Kidney (tissue), 14 donors: ENCODE data around the gene RNH1. TPM values are rescaled to one million over a fixed set of nuclear protein-coding genes. Genes with fewer than 3 reads are reported as not detected.

Source experiments
- DNase-seq, 5 donors: peaks; one replicate each; pipeline ENCODE4 v3.0.0-alpha.2; 2013 to 2020
- FAIRE-seq: peaks from 2 replicates; lab custom pipeline; 2012; peaks lifted over from hg19 to GRCh38; lab: Jason Lieb, UNC
- H3K27ac ChIP-seq, 2 donors: one replicate each; pipeline ENCODE4 v1.7.0; 2013; ENCODE audit warnings: low read depth in 2 of 2, low read length in 2 of 2, inconsistent platforms in 1 of 2
- H3K27me3 ChIP-seq: one replicate; pipeline ENCODE4 v1.7.1; 2013; ENCODE audit warnings: low read length, inconsistent platforms; ENCODE audit not compliant: control insufficient read depth, insufficient read depth
- H3K36me3 ChIP-seq, 3 donors: one replicate each; pipeline versions ENCODE4 v1.7.0 to v1.7.1; 2013; ENCODE audit warnings: low read length in 3 of 3, control low read depth in 1 of 3, inconsistent platforms in 1 of 3; ENCODE audit not compliant: insufficient read depth in 3 of 3, control insufficient read depth in 2 of 3
- H3K4me1 ChIP-seq, 3 donors: one replicate each; pipeline versions ENCODE4 v1.7.0 to v1.7.1; 2013; ENCODE audit warnings: low read length in 3 of 3, inconsistent platforms in 1 of 3, low read depth in 1 of 3; ENCODE audit not compliant: control insufficient read depth in 2 of 3, insufficient read depth in 2 of 3
- H3K4me3 ChIP-seq, 3 donors: one replicate each; pipeline versions ENCODE4 v1.7.0 to v1.8.1; 2013; ENCODE audit warnings: low read length in 3 of 3, control low read depth in 1 of 3, inconsistent platforms in 1 of 3
- H3K9ac ChIP-seq, 3 donors: one replicate each; pipeline versions ENCODE4 v1.7.0 to v1.7.1; 2013; ENCODE audit warnings: low read length in 3 of 3, control low read depth in 1 of 3, inconsistent platforms in 1 of 3
- H3K9me3 ChIP-seq, 3 donors: one replicate each; pipeline versions ENCODE4 v1.7.0 to v1.7.1; 2013; ENCODE audit warnings: low read length in 3 of 3, control low read depth in 1 of 3, inconsistent platforms in 1 of 3; ENCODE audit not compliant: control insufficient read depth in 2 of 3, insufficient read depth in 1 of 3
- intact Hi-C: fragments of 100-400 bp; cut with DNase I; formaldehyde crosslinking; loops from one replicate; pipeline ENCODE4 v1.11.1; 2022
- polyA plus RNA-seq: library from polyadenylated mRNA; stranded (reverse); fragments of 350-450 nt; fragmentation: Illumina TruSeq; extraction: RNeasy Lipid Tissue Mini Kit (QIAGEN cat#74804); gene quantifications from one replicate; pipeline ENCODE4 v1.2.3, GENCODE V29; 2014; ENCODE audit warnings: low read depth, low replicate concordance; ENCODE audit not compliant: insufficient read depth
- total RNA-seq: library from RNA; stranded (reverse); fragmentation: NEBNext Ultra II Directional; extraction: Animal tissue kit (Norgen Biotek cat#: 25700); gene quantifications from one replicate; pipeline ENCODE4 v1.2.1, GENCODE V29; 2021
- TF ChIP-seq, protein P1 (sequence below): IDR thresholded peaks from 3 replicates; pipeline ENCODE4 v1.5.1; 2012; ENCODE audit warnings: mild to moderate bottlenecking, moderate library complexity, borderline replicate concordance; ENCODE audit not compliant: insufficient read depth; ENCODE audit errors: extremely low read depth
- donor health status: control.
- donor health status: control.
- donor health status: control.
- donor health status: control.
- donor health status: control.
- donor health status: DM: yes; HTN: yes; CAD: no.
- donor health status: Normal renal cell carcinoma (clear cell type).

Gene RNH1
- total and polyA plus RNA-seq, 2 donors from 2014 or later, result 171 to 191 TPM

DNA sequence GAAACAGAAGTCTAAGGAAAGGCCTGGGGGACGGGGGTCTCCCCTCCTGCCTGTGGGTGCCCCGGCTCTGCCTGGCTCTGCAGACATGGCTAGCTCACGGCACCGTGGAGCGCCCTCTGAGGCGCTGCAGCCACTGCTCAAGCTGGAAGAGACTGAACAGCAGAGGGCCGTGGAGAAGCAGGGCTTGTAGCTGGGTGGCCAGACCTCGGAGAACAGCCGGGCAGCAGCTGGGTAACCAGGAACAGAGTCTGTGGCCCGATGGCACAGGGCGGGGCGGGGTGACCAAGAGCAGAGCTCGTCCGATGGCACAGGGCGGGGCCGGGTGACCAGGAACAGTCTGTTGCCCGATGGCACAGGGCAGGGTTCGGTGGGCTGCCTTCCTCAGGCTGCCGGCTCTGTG, 18.1 kb downstream of the RNH1 start:
- H3K9ac ChIP-seq, result no peak overlapping the region
- no peak overlapping the region for H3K4me3 ChIP-seq
- peaks cover 0 to 4% (median 0%) of the 10 kb centered on the region in 3 donors for H3K36me3 ChIP-seq
- H3K27me3 ChIP-seq, result no peaks in the 10 kb centered on the region
- H3K9me3 ChIP-seq, result no peaks in the 10 kb centered on the region
- no peaks in the 10 kb centered on the region for H3K4me1 ChIP-seq
- no peak for FAIRE-seq
- intact Hi-C loops, result no loop called here
- no peak overlapping the region for H3K27ac ChIP-seq
- TF ChIP-seq, protein P1, sequence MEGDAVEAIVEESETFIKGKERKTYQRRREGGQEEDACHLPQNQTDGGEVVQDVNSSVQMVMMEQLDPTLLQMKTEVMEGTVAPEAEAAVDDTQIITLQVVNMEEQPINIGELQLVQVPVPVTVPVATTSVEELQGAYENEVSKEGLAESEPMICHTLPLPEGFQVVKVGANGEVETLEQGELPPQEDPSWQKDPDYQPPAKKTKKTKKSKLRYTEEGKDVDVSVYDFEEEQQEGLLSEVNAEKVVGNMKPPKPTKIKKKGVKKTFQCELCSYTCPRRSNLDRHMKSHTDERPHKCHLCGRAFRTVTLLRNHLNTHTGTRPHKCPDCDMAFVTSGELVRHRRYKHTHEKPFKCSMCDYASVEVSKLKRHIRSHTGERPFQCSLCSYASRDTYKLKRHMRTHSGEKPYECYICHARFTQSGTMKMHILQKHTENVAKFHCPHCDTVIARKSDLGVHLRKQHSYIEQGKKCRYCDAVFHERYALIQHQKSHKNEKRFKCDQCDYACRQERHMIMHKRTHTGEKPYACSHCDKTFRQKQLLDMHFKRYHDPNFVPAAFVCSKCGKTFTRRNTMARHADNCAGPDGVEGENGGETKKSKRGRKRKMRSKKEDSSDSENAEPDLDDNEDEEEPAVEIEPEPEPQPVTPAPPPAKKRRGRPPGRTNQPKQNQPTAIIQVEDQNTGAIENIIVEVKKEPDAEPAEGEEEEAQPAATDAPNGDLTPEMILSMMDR, result no peak
- DNase-seq, result no peak

DNA sequence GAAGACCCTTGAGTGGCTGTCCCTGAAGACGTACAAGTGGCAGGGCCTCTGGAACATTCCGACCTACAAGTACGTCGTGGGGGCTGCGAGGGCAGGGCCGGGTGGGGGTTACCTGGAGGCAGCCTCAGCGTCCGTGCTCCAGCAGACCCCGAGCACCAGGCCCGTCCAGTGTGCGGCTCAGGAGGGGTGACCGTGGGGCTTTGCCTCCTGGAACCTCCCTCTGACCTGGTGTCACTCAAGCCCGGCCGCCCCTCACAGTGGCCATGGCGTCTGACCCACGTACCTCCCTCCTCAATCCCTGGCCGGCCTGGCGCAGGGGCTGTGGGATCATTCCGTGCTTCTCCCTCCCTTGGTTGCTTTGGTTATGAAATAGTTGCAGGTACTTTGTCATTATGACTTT, 18.5 kb downstream of the RNH1 start:
- H3K4me3 ChIP-seq, result no peak overlapping the region
- no peaks in the 10 kb centered on the region for H3K4me1 ChIP-seq
- FAIRE-seq (no peak), DNase-seq (no peak)
- no peaks in the 10 kb centered on the region for H3K27me3 ChIP-seq
- H3K27ac ChIP-seq, result no peak overlapping the region
- H3K36me3 ChIP-seq, result peaks cover 0 to 4% (median 0%) of the 10 kb centered on the region in 3 donors
- no peak overlapping the region for H3K9ac ChIP-seq
- no peaks in the 10 kb centered on the region for H3K9me3 ChIP-seq
- intact Hi-C loops, result no loop called here
- TF ChIP-seq, protein P1, result no peak

DNA sequence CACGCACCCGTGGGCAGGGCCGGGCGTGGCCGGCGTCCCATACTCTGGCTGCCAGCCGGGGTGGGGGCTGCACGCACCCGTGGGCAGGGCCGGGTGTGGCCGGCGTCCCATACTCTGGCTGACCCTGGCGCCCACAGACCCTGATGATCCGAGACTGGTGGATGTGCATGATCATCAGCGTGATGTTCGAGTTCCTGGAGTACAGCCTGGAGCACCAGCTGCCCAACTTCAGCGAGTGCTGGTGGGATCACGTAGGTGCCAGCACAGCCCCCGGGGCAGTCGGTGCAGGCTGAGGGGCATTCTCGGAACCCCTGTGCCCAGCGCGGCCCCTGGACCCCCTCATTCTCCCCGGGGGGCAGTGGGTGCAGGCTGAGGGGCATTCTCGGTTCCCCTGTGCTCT, 19.0 kb downstream of the RNH1 start:
- TF ChIP-seq, protein P1, result no peak
- Histone ChIP-seq H3K9me3 (no peaks in the 10 kb centered on the region), H3K9ac (no peak overlapping the region), H3K27me3 (no peaks in the 10 kb centered on the region), H3K36me3 (peaks cover 0 to 4% (median 0%) of the 10 kb centered on the region in 3 donors), H3K27ac (no peak overlapping the region), H3K4me1 (no peaks in the 10 kb centered on the region), H3K4me3 (no peak overlapping the region)
- DNase-seq (no peak), FAIRE-seq (no peak)
- intact Hi-C loops, result no loop called here

DNA sequence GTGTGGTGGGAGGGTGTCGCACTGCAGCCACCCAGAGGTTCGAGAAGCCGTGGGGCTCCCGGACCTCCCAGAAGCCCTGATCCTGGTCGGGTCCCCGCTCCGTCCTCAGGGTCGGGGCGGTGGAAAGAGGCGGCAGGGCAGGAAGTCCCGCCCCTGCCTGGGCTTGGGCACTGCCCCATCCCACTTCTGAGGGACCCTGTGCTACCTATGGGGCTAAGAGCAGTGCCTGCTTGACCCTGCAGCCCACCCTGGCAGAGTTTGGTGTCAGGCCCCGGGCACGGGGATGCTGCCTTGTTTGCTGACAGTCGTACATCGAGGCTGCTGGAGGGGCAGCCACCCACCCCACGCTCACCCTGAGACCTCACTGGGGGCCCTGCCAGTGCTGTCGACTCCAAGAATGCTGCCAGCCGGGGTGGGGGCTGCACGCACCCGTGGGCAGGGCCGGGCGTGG, 19.4 kb downstream of the RNH1 start:
- Histone ChIP-seq H3K27me3 (no peaks in the 10 kb centered on the region), H3K9ac (no peak overlapping the region), H3K36me3 (peaks cover 0 to 4% (median 0%) of the 10 kb centered on the region in 3 donors), H3K27ac (no peak overlapping the region), H3K9me3 (no peaks in the 10 kb centered on the region), H3K4me1 (no peaks in the 10 kb centered on the region), H3K4me3 (no peak overlapping the region)
- intact Hi-C loops, result no loop called here
- TF ChIP-seq, protein P1, result no peak
- DNase-seq, result peak in 1 of 5 donors; percentile 49
- FAIRE-seq, result no peak
